H1 (cell line): ENCODE measurements around the gene C20orf173. TPM values are rescaled to one million over a fixed set of nuclear protein-coding genes. Genes with fewer than 3 reads are reported as not detected.

Experiments
- CTCF ChIA-PET: fragments of 300-600 bp; sonication (Branson Sonifier 250); formaldehyde crosslinking; loops from one replicate; lab custom pipeline; 2021; ENCODE audit not compliant: partially characterized antibody; lab: Charles Lee
- POLR2A ChIA-PET: fragments of 300-600 bp; sonication (Branson Sonifier 250); formaldehyde crosslinking; loops from one replicate; lab custom pipeline; 2021; ENCODE audit warnings: inconsistent platforms; ENCODE audit not compliant: partially characterized antibody; lab: Charles Lee
- DNase-seq, 2 experiments: peaks; one replicate each; pipeline versions ENCODE4 v3.0.0 to v3.0.0-alpha.2; 2010 to 2022; ENCODE audit warnings: low spot score in 2 of 2, low read depth in 1 of 2, mixed read lengths in 1 of 2
- FAIRE-seq: peaks from 2 replicates; lab custom pipeline; 2011; peaks lifted over from hg19 to GRCh38; lab: Jason Lieb, UNC
- H2AFZ ChIP-seq: 2 replicates; pipeline ENCODE4 v1.8.1; 2012; ENCODE audit warnings: low read length, inconsistent platforms
- H2AK5ac ChIP-seq: 2 replicates; pipeline ENCODE4 v1.6.1; 2013; ENCODE audit warnings: low read depth, low read length
- H2BK120ac ChIP-seq: replicated peaks from 2 replicates; pipeline ENCODE3; 2013; ENCODE audit warnings: low read depth, low read length, inconsistent platforms
- H2BK12ac ChIP-seq: 2 replicates; pipeline ENCODE4 v1.6.1; 2013; ENCODE audit warnings: low read depth, low read length
- H2BK15ac ChIP-seq: 2 replicates; pipeline ENCODE4 v1.6.1; 2013; ENCODE audit warnings: low read length
- H2BK20ac ChIP-seq: 2 replicates; pipeline ENCODE4 v1.6.1; 2013; ENCODE audit warnings: low read length
- H2BK5ac ChIP-seq: 2 replicates; pipeline ENCODE4 v1.6.1; 2013; ENCODE audit warnings: low read depth, low read length
- H3K14ac ChIP-seq: 2 replicates; pipeline ENCODE4 v1.6.1; 2013; ENCODE audit warnings: inconsistent platforms; ENCODE audit not compliant: insufficient read length
- H3K18ac ChIP-seq: 2 replicates; pipeline ENCODE4 v1.6.1; 2013; ENCODE audit warnings: low read length; ENCODE audit errors: extremely low read depth
- H3K23ac ChIP-seq: 2 replicates; pipeline ENCODE4 v1.6.1; 2013; ENCODE audit warnings: inconsistent platforms; ENCODE audit not compliant: insufficient read length
- H3K23me2 ChIP-seq: 2 replicates; pipeline ENCODE4 v1.6.1; 2013; ENCODE audit warnings: low read depth, low read length
- H3K27ac ChIP-seq: 2 replicates; pipeline ENCODE4 v1.6.1; 2011; ENCODE audit warnings: low read depth, low read length, inconsistent platforms
- H3K27me3 ChIP-seq, 4 experiments: replicated peaks in 1 of 4; 1 replicate in 1 of 4; 2 replicates in 3 of 4; pipeline versions ENCODE4 v1.6.1 to v1.8.1; 2011 to 2013; ENCODE audit warnings: low read length in 3 of 4, mild to moderate bottlenecking in 3 of 4, inconsistent platforms in 2 of 4, mixed read lengths in 2 of 4, moderate library complexity in 1 of 4; ENCODE audit not compliant: control insufficient read depth in 3 of 4, insufficient read depth in 3 of 4; ENCODE audit errors: extremely low read depth in 1 of 4
- H3K36me3 ChIP-seq, 4 experiments: 2 replicates each; pipeline versions ENCODE4 v1.6.1 to v1.8.1; 2011 to 2013; ENCODE audit warnings: mild to moderate bottlenecking in 4 of 4, low read length in 3 of 4, moderate library complexity in 2 of 4, control low read depth in 1 of 4, inconsistent platforms in 1 of 4; ENCODE audit not compliant: insufficient read depth in 4 of 4, control insufficient read depth in 2 of 4
- H3K4ac ChIP-seq: replicated peaks from 2 replicates; pipeline ENCODE3; 2013; ENCODE audit warnings: low read length, low read depth, mixed read lengths, inconsistent platforms; ENCODE audit not compliant: insufficient read length
- H3K4me1 ChIP-seq, 4 experiments: replicated peaks in 1 of 4; 1 replicate in 1 of 4; 2 replicates in 3 of 4; pipeline versions ENCODE4 v1.6.1 to v1.8.1; 2011 to 2013; ENCODE audit warnings: low read length in 3 of 4, inconsistent platforms in 2 of 4, mixed read lengths in 1 of 4; ENCODE audit not compliant: insufficient read depth in 4 of 4, control insufficient read depth in 3 of 4
- H3K4me2 ChIP-seq, 2 experiments: 2 replicates each; pipeline versions ENCODE4 v1.6.1 to v1.8.1; 2011 to 2013; ENCODE audit warnings: low read depth in 2 of 2, low read length in 2 of 2, control low read depth in 1 of 2, inconsistent platforms in 1 of 2, mild to moderate bottlenecking in 1 of 2; ENCODE audit not compliant: insufficient read depth in 1 of 2
- H3K4me3 ChIP-seq, 4 experiments: fragments of 200-600, 300-600 bp in 1 of 4; sonication (generic), shearing (Covaris generic), sonication (Bioruptor Twin) in 1 of 4; 2 replicates each; pipeline versions ENCODE4 v1.5.1 to v1.8.1; 2011 to 2016; ENCODE audit warnings: low read length in 4 of 4, low read depth in 3 of 4, control low read depth in 2 of 4, inconsistent platforms in 2 of 4, mild to moderate bottlenecking in 2 of 4, mixed read lengths in 1 of 4, moderate library complexity in 1 of 4; ENCODE audit not compliant: insufficient read depth in 2 of 4; ENCODE audit errors: extremely low read depth in 1 of 4
- H3K56ac ChIP-seq: replicated peaks from 2 replicates; pipeline ENCODE3; 2013; ENCODE audit warnings: low read depth, mild to moderate bottlenecking, mixed read lengths, low read length, inconsistent platforms; ENCODE audit not compliant: insufficient read length
- H3K79me1 ChIP-seq: 2 replicates; pipeline ENCODE4 v1.6.1; 2013; ENCODE audit warnings: low read depth, low read length, control low read depth
- H3K79me2 ChIP-seq, 2 experiments: 2 replicates each; pipeline versions ENCODE4 v1.6.1 to v1.8.1; 2012 to 2013; ENCODE audit warnings: low read length in 2 of 2, mild to moderate bottlenecking in 2 of 2, inconsistent platforms in 1 of 2; ENCODE audit not compliant: insufficient read depth in 2 of 2, control insufficient read depth in 1 of 2
- H3K9ac ChIP-seq, 4 experiments: replicated peaks in 1 of 4; 1 replicate in 1 of 4; 2 replicates in 3 of 4; pipeline versions ENCODE4 v1.6.1 to v1.8.1; 2011 to 2013; ENCODE audit warnings: low read depth in 3 of 4, low read length in 3 of 4, control low read depth in 2 of 4, mild to moderate bottlenecking in 2 of 4, moderate library complexity in 2 of 4, inconsistent platforms in 1 of 4; ENCODE audit errors: extremely low read depth in 1 of 4
- H3K9me3 ChIP-seq, 2 experiments: 2 replicates each; pipeline versions ENCODE4 v1.6.1 to v1.8.1; 2012 to 2013; ENCODE audit warnings: mild to moderate bottlenecking in 2 of 2, moderate library complexity in 2 of 2, control low read depth in 1 of 2, inconsistent platforms in 1 of 2, low read depth in 1 of 2, low read length in 1 of 2, mixed read lengths in 1 of 2; ENCODE audit not compliant: insufficient read depth in 2 of 2
- H4K20me1 ChIP-seq, 2 experiments: replicated peaks in 1 of 2; 2 replicates each; pipeline versions ENCODE3 to v1.8.1; 2011 to 2013; ENCODE audit warnings: inconsistent platforms in 2 of 2, low read length in 2 of 2, mild to moderate bottlenecking in 1 of 2; ENCODE audit not compliant: insufficient read depth in 2 of 2, control insufficient read depth in 1 of 2
- H4K5ac ChIP-seq: 2 replicates; pipeline ENCODE4 v1.6.1; 2013; ENCODE audit warnings: low read length, low read depth, mixed read lengths, inconsistent platforms; ENCODE audit not compliant: insufficient read length
- H4K8ac ChIP-seq: 2 replicates; pipeline ENCODE4 v1.8.0; 2013; ENCODE audit warnings: mild to moderate bottlenecking, moderate library complexity, low read length, inconsistent platforms; ENCODE audit not compliant: insufficient read depth; ENCODE audit errors: extremely low read depth
- H4K91ac ChIP-seq: replicated peaks from 2 replicates; pipeline ENCODE3; 2013; ENCODE audit warnings: low read length, mixed read lengths, inconsistent platforms; ENCODE audit not compliant: insufficient read length
- ASH2L ChIP-seq: fragments of 200-600, 300-600 bp; sonication (generic); IDR thresholded peaks from one replicate; pipeline ENCODE4 v1.7.1; 2017; ENCODE audit warnings: low read length
- ATF2 ChIP-seq: IDR thresholded peaks from 2 replicates; pipeline ENCODE4 v1.6.1; 2012; ENCODE audit warnings: low read length, inconsistent platforms
- EGR1 ChIP-seq: IDR thresholded peaks from 2 replicates; pipeline ENCODE4 v1.6.1; 2011; ENCODE audit warnings: low read depth, low read length, borderline replicate concordance
- EP300 ChIP-seq, 2 experiments: IDR thresholded peaks; 1 replicate in 1 of 2; 2 replicates in 1 of 2; pipeline ENCODE4 v1.6.1; 2011 to 2012; ENCODE audit warnings: low read depth in 2 of 2, low read length in 2 of 2, mild to moderate bottlenecking in 2 of 2, borderline replicate concordance in 1 of 2, inconsistent platforms in 1 of 2, moderate library complexity in 1 of 2
- JUND ChIP-seq: IDR thresholded peaks from 2 replicates; pipeline ENCODE4 v1.6.1; 2011; ENCODE audit warnings: mild to moderate bottlenecking, improper control_type of control experiment, low read length
- PHF8 ChIP-seq: fragments of 200-600 bp; sonication (generic); conservative IDR thresholded peaks from 2 replicates; pipeline ENCODE4 v1.7.1; 2012; ENCODE audit warnings: low read depth, mild to moderate bottlenecking, inconsistent platforms, low read length, moderate library complexity
- POU5F1 ChIP-seq: IDR thresholded peaks from 2 replicates; pipeline ENCODE4 v1.6.1; 2011; ENCODE audit warnings: low read depth, mild to moderate bottlenecking, low read length, moderate library complexity
- RAD21 ChIP-seq, 2 experiments: IDR thresholded peaks in 1 of 2; conservative IDR thresholded peaks in 1 of 2; 2 replicates each; pipeline ENCODE4 v1.6.1; 2011; ENCODE audit warnings: low read depth in 2 of 2, low read length in 2 of 2, improper control_type of control experiment in 1 of 2, inconsistent platforms in 1 of 2, mild to moderate bottlenecking in 1 of 2, moderate library complexity in 1 of 2
- RFX5 ChIP-seq: IDR thresholded peaks from 2 replicates; pipeline ENCODE4 v1.6.1; 2011; ENCODE audit warnings: low read depth, low read length, improper control_type of control experiment, borderline replicate concordance
- SP2 ChIP-seq: IDR thresholded peaks from 2 replicates; pipeline ENCODE4 v1.6.1; 2012; ENCODE audit warnings: mild to moderate bottlenecking, low read length, inconsistent platforms
- TBP ChIP-seq: IDR thresholded peaks from 2 replicates; pipeline ENCODE4 v1.6.1; 2011; ENCODE audit warnings: low read depth, low read length, improper control_type of control experiment
- ZNF274 ChIP-seq: IDR thresholded peaks from 2 replicates; pipeline ENCODE4 v1.7.0; 2012; ENCODE audit warnings: low read length, borderline replicate concordance; ENCODE audit errors: extremely low read depth
- WGBS, 2 experiments: shearing (Covaris generic) in 1 of 2; methylation state at CpG; one replicate each; pipeline versions ENCODE4 v1.1.6 to v1.1.7; 2013 to 2015; ENCODE audit warnings: low lambda C conversion rate in 2 of 2, mixed read lengths in 2 of 2, inconsistent platforms in 1 of 2, low coverage in 1 of 2, missing lambda C conversion rate in 1 of 2; ENCODE audit not compliant: insufficient replicate concordance in 2 of 2, insufficient coverage in 1 of 2, insufficient read length in 1 of 2; ENCODE audit errors: extremely low coverage in 1 of 2, missing lambda C conversion rate in 1 of 2; 5-methylcytosine and 5-hydroxymethylcytosine counted together
- polyA plus RNA-seq, 7 experiments: library from polyadenylated mRNA; depleted of rRNA in 3 of 7; stranded (reverse) in 5 of 7; unstranded in 2 of 7; fragments of >200 nt in 5 of 7; fragments of 200-250 nt in 2 of 7; gene quantifications; 1 replicate in 5 of 7; 2 replicates in 1 of 7; 4 replicates in 1 of 7; pipeline versions ENCODE4 v1.2.1 to v1.2.3, GENCODE V29; 2011 to 2013; ENCODE audit warnings: missing spikeins in 2 of 7, mixed read lengths in 2 of 7
- total RNA-seq: library from RNA; stranded (reverse); fragmentation: NEBNext Ultra II Directional; extraction: Animal tissue kit (Norgen Biotek cat#: 25700); gene quantifications from 2 replicates; pipeline ENCODE4 v1.2.1, GENCODE V29; 2021

C20orf173 gene
- total and polyA plus RNA-seq, 2 of the 8 experiments (the other 6 are each of a cell fraction or from before 2014, with no cell fraction given), result not detected

DNA sequence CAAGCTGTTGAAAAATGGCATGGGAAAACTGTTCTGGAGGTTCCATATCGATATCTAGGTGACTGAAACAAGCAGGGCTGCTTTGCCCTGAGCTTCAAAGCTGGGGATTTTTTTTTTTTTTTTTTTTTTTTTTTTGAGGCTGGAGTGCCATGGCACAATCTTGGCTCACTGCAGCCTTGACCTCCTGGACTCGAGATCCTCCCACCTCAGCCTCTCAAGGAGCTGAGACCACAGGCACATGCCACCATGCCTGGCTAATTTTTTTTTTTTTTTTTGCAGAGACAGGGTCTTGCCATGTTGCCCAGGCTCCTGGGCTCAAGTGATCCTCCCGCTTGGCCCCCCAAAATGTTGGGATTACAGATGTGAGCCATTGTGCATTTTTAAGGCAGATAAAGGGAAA, 23.5 kb upstream of the C20orf173 start:
- WGBS, 2 experiments, result 60% methylated on average over 1 of the region's 3 CpGs; no CpG with 5 or more reads in 1 of the 2 experiments
- Histone ChIP-seq H3K4me1 (no peaks in the 10 kb centered on the region), H2BK5ac (no peak overlapping the region), H2BK20ac (no peak overlapping the region), H3K27ac (no peak overlapping the region), H4K91ac (no peak overlapping the region), H3K14ac (no peak overlapping the region), H4K8ac (no peak overlapping the region), H2BK120ac (no peak overlapping the region), H2BK15ac (no peak overlapping the region), H3K36me3 (peaks cover 7 to 65% (median 25%) of the 10 kb centered on the region in 4 experiments; a peak in 7 of 8 replicates), H4K5ac (no peak overlapping the region), H3K4me2 (no peak overlapping the region), H3K23me2 (0 out of 2 replicates have a peak, but pooled peaks cover 2% of the 10 kb centered on the region), H3K9me3 (no peaks in the 10 kb centered on the region), H3K27me3 (no peaks in the 10 kb centered on the region), H2AFZ (no peak overlapping the region), H2AK5ac (no peak overlapping the region), H3K79me1 (no peaks in the 10 kb centered on the region), H3K18ac (no peak overlapping the region), H3K56ac (no peak overlapping the region), H3K79me2 (no peaks in the 10 kb centered on the region), H3K9ac (no peak overlapping the region), H3K4me3 (no peak overlapping the region), H3K4ac (no peak overlapping the region), H2BK12ac (no peak overlapping the region), H3K23ac (no peak overlapping the region), H4K20me1 (peaks cover 0 to 4% of the 10 kb centered on the region in 2 experiments)
- no peak for DNase-seq
- no peak for FAIRE-seq
- ChIA-PET CTCF (interaction anchor here (0.6 to 2.9 kb wide), 6 partner anchors 8 to 583 kb away, joined by 3 to 7 read pairs (median 3); no protein-coding TSS in a partner anchor), POLR2A (interaction anchor here (1.0 to 4.1 kb wide), 4 partner anchors 10 to 66 kb away, joined by 4 to 30 read pairs (median 4); partner anchors contain the start of gene ERGIC3)
- no peak for TF ChIP-seq ZNF274
- TF ChIP-seq POU5F1, result no peak
- TF ChIP-seq SP2, result no peak
- TF ChIP-seq TBP, result no peak
- TF ChIP-seq EGR1, result no peak
- no peak for TF ChIP-seq RAD21 (IDR thresholded peaks at IDR 0.05 in 1 of 2, conservative IDR thresholded peaks at IDR 0.05 in 1 of 2; ENCODE audit: low read depth in 2 of 2, low read length in 2 of 2)
- no peak for TF ChIP-seq ATF2
- TF ChIP-seq ASH2L, result no peak
- TF ChIP-seq EP300 (IDR thresholded peaks at IDR 0.05; ENCODE audit: borderline replicate concordance in 1 of 2, low read depth in 2 of 2, low read length in 2 of 2), result no peak
- no peak for TF ChIP-seq JUND
- no peak for TF ChIP-seq PHF8
- TF ChIP-seq RFX5, result no peak
